HG02571 (cell line): ENCODE results near the gene FBXO47.

ENCODE experiments used
- ATAC-seq: cut with Tn5 transposase; IDR thresholded peaks from one replicate; pipeline ENCODE4 v1.9.1; 2021; ENCODE audit warnings: mild to moderate bottlenecking, moderate library complexity; ENCODE audit not compliant: unreplicated experiment

Gene FBXO47

GRCh38 chr17:38967290-38967738, at the start of gene FBXO47:
TSS of gene FBXO47 (minus strand) at chr17:38967403. CDS start at chr17:38963025, 4,378 bp downstream.
- no peak for ATAC-seq

GRCh38 chr17:39016193-39017153, 49.3 kb upstream of the FBXO47 start:
- ATAC-seq: no peak

GRCh38 chr17:39015546-39015935, 48.3 kb upstream of the FBXO47 start:
- ATAC-seq: no peak

- no peak for ATAC-seq
Measured at GRCh38 chr17:39014795-39015545, 47.8 kb upstream of the FBXO47 start.

- ATAC-seq: no peak
Measured at GRCh38 chr17:39014044-39014794, 47.0 kb upstream of the FBXO47 start.

GRCh38 chr17:39012725-39013124, 45.5 kb upstream of the FBXO47 start:
- no peak for ATAC-seq

- ATAC-seq: no peak
Measured at GRCh38 chr17:39011907-39012468, 44.8 kb upstream of the FBXO47 start.

GRCh38 chr17:39009581-39010001, 42.4 kb upstream of the FBXO47 start:
- no peak for ATAC-seq

- ATAC-seq: no peak
Measured at GRCh38 chr17:39008633-39009032, 41.4 kb upstream of the FBXO47 start.

- ATAC-seq: no peak
Measured at GRCh38 chr17:39002991-39003715, 36.0 kb upstream of the FBXO47 start.

GRCh38 chr17:39001703-39002637, 34.8 kb upstream of the FBXO47 start:
- no peak for ATAC-seq

- no peak for ATAC-seq
Measured at GRCh38 chr17:39000021-39000601, 32.9 kb upstream of the FBXO47 start.

GRCh38 chr17:38996660-38997337, 29.6 kb upstream of the FBXO47 start:
- ATAC-seq: no peak

- no peak for ATAC-seq
Measured at GRCh38 chr17:38994026-38994425, 26.8 kb upstream of the FBXO47 start.

GRCh38 chr17:38984666-38985065, 17.5 kb upstream of the FBXO47 start:
- ATAC-seq: no peak

GRCh38 chr17:38982858-38983746, 15.9 kb upstream of the FBXO47 start:
- ATAC-seq: no peak

- ATAC-seq: no peak
Measured at GRCh38 chr17:38981636-38982035, 14.4 kb upstream of the FBXO47 start.
